Limb (tissue), 2 donors: ENCODE data around the gene MAP1B.

Experiments used
- DNase-seq, 2 donors: peaks; one replicate each; pipeline ENCODE4 v3.0.0-alpha.2; 2016; ENCODE audit errors: extremely low spot score in 2 of 2

MAP1B gene

DNA sequence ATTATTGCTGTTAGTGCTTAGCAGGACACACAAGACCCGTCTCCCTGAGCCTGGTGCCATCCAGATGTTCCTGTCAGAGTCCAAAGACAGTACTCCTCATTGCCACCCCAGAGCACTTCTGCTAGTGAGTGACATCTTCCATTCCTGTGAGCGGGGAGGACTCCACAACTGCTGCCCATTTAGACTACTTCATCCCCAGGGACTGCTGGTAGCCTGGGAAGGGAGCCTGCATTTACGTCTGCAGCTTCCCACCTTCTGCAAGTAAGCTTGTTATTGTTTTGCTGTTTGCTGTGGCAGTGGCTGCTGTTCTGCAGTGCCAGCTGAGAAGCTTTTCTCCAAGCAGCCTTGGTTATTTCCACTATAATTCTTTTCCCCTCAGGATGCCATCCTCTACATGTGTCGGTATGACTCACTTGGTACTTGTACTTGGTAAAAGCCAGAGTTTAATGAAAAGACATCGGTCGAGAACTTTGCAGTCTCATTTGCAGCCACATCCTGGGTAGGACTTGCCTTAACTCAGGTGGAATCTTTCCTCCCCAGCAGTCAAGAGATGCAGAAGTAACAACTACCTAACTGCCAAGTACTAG lies 10.6 kb upstream of the MAP1B start:
- DNase-seq: no peak

DNA sequence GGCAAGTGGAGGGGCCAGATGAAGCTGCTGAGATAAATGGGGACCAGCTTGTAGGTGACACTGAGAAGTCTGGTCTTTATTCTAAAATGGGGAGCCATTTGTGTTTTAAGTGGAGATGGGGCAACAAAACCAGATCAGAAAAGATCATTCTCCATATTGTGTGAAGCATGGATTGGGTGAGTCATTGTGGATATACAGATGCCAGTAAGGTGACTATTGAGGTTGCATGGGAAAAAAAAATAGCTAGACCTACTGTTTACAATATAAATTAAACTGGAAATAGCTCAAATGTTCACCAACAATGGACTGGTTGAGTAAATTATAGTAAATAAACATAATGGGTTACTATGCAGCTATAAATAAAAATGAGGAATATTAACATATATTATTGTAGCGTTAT lies 5.4 kb upstream of the MAP1B start:
- no peak for DNase-seq

DNA sequence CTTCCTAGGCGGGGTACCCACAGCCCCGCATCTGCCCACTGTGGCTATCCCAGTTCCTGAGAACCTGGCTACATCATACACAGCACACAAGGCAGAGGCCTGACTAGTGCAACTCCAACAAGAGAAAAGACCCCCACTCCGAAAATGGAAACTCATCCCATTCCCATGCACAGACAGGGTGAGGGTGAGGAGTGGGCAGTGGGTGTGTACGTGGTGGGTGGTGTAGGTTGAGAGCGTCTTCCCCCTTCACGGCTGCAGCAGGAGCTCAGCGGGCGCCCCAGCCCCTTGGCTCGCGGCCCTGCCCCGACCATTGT lies 501 bp upstream of the MAP1B start:
- DNase-seq: no peak

DNA sequence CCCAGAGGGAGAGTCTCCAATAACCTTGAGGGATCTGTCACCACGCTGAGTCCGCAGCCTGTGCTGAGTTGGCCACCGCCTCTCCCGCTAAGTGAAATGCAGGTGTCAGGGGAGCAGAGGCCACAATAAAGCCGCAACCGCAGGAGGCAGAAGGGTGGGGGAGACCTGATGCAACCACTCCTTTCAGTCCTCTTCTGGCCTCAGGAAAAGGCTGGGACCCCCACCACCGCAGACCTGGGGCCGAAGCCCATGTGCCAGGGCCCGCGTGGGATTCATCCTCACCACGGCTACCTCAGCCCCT lies 576 bp downstream of the MAP1B start:
- DNase-seq: no peak

DNA sequence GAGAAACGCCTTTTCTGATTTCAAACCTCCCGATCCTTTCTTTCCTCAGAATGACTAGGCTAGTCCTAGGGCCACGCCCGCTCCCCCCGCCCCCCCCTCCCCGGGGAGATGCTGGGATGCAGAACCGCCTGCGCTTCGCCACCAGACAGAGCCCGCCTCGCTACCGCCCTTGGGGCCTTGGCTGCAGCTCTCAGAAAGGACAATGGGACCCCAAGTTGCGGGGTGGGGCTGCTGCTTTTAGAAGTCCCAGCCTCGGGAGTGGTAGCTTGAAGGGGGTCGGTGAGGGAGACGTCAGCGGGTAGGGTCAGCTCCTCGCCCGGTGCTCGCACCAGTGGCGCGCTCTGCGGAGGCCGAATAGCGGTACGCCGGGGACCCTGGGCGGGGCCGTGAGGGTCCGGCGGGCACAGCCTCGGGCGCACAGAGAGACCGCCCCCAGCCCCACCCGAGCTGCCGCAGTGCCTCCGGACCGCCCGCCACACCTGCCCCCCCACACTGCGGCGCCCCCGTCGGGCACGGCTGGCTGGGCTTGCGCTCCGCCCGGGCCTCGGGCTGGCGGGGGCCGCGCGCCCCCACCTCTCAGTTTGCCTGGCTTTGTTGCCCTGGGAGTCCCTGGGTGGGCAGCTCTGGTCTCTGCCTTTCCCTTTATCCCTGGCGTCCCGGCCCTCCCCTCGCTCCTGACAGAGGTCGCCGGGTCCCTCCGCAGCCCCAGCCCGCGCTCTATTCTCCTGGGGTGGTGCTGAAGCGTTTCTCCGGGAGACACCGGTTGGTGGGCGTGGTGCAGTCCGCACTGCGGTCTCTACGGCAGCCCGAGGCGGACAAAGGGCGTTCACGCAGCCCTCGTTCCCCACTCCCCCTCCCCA lies 1.2 kb downstream of the MAP1B start:
- DNase-seq: peak; percentile 51 to 88

DNA sequence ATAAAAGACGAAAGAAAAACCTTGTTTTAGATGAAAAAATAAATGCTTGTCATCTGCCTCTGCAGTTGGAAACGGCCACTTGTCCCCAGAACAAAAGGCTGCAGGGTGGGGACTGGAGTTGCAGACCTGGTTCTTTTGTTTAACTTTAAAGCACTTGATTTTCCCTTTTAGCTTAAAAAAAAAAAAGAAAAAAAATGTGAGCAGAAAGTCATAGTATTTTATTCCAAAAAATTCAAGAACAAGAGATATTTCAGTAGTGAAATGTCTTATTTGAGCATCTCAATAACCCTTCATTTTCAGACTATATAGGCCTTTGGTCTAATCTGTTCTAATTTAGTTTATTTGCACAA lies 1.8 kb downstream of the MAP1B start:
- no peak for DNase-seq

DNA sequence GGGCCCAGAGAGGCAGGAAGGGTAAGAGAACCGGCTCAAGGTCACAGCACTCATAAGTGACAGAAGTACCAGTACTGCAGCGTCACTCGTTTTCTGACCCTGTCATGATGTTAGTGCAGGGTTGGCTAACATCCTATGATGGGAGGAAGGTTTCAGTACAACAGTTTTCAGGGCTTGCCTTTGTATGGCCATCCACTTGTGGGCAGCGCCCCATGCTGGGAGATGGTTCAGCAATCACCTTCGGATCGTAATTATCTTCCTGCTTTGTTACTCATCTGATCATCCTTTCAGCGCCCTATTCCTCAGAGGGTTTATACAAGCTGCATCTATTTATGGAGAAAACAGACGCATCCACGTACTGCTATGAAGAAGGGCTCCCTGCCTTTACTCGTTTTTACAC lies 2.4 kb downstream of the MAP1B start:
- DNase-seq: peak in 1 of 2 donors; percentile 33

DNA sequence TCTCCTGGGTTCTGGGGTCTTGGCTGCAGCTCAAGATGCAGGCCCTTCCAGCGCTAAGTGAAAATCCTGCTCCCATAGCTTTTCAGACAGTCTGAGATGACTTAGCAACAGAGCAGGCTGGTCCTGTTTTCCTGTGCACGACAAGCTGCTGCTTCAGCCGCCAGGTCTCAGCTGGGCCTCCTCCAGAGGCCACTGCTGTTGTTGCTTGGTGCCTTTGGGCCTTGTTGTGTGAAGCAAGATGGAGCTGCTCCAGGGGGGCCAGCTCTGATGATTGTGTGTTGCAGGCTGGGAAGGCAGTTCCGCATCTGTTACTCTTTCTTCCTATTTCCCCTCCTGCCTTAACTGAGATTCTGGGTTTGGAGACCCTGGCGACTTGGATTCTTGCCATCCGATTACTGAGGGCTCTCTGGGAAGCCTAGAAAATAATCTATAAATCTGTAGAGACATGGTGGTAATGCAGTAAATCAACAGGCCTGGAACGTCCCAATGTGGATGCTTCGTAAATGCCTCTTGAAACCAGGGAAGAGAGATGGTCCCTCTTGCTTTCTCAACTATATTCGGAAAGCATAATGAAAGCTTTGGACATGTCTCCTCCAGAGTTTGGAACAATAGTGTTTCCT lies 3.2 kb downstream of the MAP1B start:
- DNase-seq: peak in 1 of 2 donors; percentile 58

DNA sequence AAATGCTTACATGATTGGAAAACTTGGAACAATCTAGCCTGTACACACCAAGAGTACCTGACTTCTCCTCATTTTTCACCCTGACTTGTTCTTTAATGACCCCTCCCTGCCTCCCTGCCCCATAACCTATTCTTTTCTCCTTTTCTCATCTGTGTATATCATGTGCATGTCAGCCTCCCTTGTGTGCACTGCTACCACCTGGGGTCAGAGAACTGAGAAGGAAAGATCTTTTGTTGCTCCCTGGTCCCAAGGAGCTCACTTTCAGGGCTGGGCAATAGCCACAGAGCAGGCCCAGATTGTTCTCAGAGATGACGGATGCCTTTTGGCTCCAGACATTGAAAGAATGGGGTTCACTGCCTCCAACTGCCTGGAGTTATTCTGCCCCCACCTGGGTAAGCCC lies 5.1 kb downstream of the MAP1B start:
- DNase-seq: no peak

DNA sequence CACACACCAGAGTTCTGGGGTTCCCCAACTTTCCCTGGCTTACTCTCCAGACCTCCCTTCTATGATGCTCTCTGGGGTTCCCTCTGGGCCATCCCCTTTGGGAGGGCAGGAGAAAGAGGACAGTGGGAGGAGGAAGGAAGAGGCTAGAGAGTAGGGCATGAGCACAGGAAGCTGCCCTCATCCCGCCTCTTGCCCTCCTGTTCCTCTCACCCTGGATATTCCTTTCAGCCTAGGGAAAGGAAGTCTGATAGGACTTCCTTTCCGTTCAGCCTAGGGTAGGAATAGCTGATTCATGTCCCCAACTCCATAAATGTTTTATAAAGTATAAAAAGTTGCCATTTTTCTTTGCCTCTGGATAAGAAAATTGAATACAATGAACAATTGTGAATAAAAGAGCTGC lies 7.4 kb downstream of the MAP1B start:
- DNase-seq: no peak

DNA sequence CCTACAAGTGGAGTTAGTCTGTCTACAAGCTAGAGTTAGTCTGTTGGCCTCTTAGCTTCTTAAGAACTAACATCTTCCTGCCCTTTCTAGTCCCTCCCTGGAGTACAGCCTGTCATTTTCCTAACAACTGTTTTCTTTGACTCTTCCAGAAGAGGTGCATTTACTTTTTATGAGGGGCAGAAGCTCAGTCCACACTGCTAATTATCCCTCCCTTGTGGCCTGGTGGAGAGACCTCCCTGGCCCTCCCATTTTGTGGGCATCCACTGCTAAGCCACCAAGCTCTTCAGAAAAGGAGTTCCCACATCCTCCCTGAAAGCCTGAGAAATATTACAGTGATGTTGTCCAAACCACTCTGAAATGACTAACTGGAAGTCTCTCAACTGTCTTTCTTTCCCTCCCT lies 8.0 kb downstream of the MAP1B start:
- no peak for DNase-seq

DNA sequence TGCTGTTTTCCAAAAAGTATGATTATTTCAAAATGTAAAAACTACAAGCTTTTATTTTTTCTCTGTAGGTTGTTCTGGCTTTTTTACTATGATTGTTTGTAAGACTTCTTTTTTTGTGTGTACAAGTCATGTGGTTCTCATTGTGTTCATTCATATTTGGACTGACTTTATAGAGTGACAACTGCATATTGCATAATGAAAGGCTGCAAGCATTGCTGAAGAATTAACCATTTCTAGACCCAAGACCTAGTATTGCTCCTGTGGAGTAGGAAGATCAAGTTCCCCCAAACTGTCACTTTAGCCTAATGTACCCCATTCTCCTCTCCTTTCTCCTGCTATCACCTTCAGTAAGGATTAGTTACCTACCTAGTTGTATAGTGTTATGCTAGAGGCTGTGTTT lies 10.0 kb downstream of the MAP1B start:
- DNase-seq: no peak

DNA sequence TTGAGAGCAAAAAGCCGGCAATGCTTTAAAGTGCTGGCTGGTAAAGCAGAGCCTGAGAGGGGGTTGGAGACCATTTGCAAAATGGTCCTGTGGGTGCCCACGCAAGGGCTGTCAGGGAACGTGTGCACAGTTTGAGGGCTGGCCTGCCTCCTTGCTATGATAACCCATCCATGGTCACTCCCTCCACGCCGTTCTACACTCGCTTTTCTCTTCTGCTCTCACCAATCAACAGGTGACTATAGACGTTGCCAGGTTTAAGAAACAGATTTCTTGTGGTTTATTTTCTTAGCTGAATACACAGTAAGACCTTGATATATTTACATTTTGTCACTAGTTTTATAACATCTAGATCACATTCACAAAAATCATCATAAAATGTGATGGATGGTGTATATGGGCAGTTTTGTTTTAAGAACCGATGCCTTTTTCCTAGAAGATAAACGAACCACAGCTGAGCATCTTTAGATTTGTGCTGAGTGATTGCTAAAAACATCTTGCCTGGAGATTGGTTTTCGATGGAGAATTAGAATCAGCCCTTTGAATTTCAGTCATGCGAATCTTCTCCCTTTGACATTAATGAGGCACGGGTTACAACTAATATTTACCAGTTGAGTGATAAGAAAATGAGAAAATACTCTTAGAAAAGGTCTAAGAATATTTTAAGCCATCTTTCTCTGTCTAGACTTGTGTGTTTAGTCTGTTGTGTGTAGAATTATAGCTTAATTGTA lies 13.9 kb downstream of the MAP1B start:
- DNase-seq: no peak

DNA sequence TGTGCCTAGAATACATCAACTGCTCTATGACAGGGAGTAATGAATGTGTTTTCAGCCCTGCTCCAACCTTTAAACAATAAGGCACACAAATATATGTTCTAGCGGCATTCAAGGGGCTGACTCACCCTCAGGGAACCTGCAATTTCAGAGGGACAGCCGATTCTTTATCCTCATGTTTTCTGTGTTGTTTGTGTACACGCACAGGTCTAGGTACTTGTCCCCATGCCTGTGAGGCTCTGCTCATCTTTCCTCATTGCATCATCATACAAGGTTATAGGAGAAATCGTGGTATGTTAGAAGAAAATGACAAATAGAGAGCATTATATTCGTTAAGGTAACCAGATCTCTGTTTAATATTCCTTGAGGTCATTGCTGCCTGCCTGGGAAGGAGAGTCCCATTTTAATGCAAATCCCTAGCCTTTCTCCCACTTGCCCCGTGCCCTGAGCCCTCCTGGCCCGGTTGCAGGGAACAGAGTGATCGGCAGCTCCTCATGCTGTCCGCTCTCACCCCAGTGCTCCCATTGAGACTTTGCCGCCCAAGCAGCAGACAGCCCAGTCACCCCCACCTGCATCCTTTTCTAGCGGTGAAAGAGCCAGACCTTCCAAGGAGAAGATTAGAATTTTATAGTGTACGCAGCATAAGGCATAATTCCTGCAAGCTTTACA lies 14.6 kb downstream of the MAP1B start:
- DNase-seq: no peak

DNA sequence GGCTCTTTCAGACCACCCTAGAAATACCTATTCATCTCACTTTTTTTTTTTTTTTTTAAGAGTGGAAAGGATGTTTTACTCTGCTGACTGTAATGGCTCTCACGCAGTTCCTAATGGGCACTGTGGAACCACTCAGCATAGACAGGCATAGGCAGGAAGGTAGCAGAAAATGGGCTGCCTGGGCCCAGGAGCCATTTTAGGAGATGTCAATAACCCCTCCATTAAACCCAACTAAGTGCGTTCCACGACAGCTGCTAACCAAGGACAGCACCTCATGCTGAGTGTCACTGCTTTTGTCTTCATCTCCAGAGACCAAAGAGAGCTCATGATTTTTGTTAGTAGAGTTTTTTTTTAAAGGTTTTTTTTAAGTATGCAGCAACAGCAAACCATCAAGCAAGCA lies 15.3 kb downstream of the MAP1B start:
- no peak for DNase-seq

DNA sequence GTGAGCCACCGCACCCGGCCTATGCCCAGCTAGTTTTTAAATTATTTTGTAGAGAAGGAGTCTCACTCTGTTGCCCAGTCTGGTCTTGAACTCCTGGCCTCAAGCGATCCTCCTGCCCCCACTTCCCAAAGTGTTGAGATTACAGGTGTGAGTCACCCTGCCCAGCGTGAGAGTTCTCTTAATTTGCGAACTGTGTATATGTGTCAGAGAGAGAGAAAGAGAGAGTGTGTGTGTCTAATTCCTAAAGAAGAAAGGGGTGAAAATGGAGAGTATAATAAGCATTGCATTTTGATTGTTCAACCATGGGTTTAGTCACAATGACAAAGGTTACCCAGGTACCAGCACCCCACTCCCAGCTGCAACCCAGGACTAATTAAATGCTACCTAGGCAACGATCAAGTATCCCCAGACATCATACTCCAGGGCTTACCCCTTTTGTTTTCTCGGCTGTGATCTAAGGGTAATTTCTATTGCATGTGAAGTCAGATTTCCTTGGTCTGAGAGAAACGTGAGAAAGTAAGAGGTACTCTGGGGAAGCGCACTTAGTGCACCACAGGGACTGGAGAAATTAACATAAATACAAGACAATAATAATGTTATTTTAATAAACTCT lies 16.6 kb downstream of the MAP1B start:
- DNase-seq: no peak

DNA sequence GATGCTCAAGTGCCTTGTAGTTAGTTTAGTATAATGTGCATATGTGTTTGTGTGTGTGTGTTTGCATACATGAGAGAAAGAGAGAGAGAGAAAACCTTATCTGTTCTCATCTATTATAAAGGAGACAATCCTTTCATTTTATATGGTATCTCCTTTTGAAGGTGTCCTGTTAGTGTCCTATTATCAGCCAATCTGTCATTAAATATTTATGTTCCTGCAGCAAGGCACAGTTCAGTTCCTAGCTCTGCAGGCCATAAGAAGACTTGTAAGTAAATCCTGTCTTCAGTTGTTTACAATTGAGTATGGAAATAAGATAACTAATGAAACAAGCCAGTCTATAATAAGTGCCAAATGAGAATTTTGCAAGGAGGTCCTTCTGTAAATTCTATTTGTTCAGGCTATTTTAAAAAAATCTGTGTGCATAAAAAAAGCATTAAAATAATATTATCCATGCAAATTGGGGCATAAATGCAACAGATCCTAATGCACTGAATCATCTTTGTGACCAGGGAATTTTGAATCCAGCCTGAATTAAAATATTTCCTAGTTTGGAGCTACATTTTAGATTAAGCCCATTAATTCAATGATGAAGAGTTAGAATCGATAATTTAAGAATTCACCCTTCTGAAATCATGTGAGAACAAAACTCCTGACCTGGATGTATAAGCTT lies 18.1 kb downstream of the MAP1B start:
- DNase-seq: no peak

DNA sequence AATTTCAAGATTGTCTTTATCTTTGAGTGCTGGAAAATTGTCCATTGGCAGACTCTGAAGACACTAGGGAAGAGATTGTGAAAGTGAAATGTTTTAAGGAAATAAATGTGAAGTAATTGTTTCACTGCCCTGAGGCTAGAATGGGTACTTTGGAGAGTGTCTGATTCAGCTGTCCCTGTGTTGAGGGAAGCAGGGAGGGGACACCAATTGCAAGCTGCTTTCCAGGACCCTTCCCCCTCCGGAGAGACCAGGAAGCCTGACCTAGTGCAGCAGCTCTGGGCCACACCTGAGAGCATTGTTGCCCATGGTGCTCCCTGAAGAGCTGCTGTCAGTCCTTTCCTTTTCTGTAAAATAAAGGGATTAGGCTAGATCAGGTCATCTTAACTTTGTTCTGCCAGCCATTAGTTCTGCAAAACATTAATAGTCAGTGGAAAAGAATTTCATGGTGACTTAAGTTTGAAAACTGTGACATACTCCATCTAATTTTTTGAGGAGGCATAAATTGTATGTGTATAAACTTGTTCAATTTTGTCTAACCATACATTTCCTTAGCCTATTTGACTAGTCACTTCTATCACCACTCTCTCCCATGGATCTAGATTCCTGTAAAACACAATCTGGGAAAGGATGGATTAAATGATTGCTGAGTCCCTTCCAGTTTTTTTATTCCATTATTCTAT lies 18.8 kb downstream of the MAP1B start:
- DNase-seq: no peak

DNA sequence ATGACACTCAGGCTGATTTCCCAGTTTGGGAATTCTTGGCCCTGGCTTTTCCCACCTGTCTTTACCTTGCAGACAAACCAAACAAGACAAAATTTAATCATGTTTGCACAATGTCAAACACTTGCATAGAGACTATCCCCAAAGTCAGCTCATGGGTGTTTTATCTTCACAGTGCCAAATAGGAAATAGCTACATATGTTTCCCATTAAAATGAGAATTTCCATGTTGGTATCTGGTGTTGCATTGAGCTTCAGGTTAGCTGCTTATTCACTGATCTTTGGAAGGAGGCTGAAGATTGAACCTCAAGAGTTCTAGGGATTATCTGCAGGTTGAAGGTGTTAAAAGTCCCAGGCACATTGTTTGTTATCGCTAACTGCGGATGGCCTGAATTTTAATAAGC lies 19.5 kb downstream of the MAP1B start:
- DNase-seq: no peak

DNA sequence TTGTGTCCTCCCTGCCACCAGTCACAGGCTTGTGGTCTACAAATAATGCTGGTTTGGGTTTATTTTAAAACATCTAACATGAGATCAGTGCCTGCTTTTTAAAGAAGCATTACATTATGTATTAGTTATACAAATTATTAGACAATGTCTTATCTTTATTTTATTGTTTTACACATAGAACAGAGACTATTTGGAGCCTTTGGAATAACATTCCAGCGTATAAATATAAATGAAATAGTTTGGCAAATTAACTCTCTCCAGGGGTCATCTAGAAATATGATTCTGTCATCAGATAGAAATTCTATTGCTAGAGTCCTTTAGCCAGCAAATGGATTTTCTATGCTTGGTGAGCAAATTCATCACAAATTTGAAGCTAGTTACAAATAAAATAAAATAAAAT lies 22.4 kb downstream of the MAP1B start:
- no peak for DNase-seq

DNA sequence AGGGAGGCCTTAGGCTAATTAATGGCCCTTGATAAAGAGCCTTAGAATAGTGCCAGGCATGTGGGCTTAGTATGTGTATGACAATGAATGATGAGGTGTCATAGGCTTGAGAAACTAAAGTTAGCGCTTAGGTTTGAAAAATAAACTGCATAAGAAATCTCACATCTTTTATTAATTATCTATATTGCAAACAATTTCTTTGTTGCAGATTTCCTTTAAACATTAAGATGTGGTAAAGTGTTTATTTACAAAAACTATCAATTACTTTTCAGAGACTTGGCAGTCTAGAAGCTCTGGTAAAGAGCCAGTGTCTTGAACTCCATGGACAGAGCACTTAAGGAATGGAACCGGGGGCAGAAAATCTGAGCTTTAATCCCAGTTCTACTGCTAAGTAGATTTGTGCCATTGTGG lies 23.1 kb downstream of the MAP1B start:
- no peak for DNase-seq
